ENCODE results near the gene SNX22. TPM values are rescaled to one million over a fixed set of nuclear protein-coding genes. Genes with fewer than 3 reads are reported as not detected.

Gene SNX22
- total RNA-seq, 3 donors from 2014 or later, result 0.48 to 1.5 (median 0.98) TPM

DNA sequence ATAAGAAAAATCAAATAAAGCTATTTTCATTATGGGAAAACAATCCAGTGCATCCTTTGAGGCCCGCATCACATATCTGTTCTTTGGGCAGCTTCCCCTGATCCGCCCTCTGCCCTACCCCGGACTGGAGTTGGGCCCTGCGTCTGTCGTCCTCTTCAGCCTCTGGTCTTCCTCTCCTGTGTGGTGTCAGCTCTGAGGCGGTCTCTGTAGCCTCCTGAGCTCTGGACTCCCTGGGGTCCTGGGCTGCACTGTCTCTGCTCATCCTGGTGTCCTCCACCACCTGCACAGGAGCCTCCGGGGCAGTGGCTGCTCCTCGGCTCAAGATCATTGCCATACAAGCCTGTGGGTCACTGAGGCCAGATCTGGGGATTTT is 7.4 kb upstream of the SNX22 start:
- Histone ChIP-seq H3K4me3 (no peak overlapping the region), H3K27ac (no peak overlapping the region), H3K27me3 (no peaks in the 10 kb centered on the region), H3K9me3 (no peaks in the 10 kb centered on the region), H3K36me3 (no peaks in the 10 kb centered on the region), H3K4me1 (no peaks in the 10 kb centered on the region)
- TF ChIP-seq, protein P1, sequence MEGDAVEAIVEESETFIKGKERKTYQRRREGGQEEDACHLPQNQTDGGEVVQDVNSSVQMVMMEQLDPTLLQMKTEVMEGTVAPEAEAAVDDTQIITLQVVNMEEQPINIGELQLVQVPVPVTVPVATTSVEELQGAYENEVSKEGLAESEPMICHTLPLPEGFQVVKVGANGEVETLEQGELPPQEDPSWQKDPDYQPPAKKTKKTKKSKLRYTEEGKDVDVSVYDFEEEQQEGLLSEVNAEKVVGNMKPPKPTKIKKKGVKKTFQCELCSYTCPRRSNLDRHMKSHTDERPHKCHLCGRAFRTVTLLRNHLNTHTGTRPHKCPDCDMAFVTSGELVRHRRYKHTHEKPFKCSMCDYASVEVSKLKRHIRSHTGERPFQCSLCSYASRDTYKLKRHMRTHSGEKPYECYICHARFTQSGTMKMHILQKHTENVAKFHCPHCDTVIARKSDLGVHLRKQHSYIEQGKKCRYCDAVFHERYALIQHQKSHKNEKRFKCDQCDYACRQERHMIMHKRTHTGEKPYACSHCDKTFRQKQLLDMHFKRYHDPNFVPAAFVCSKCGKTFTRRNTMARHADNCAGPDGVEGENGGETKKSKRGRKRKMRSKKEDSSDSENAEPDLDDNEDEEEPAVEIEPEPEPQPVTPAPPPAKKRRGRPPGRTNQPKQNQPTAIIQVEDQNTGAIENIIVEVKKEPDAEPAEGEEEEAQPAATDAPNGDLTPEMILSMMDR (IDR thresholded peaks at IDR 0.05), result no peak
- TF ChIP-seq POLR2A (IDR thresholded peaks at IDR 0.05), result no peak
- TF ChIP-seq POLR2AphosphoS5 (IDR thresholded peaks at IDR 0.05), result no peak
- no peak for DNase-seq (ENCODE audit: low spot score in 2 of 2)
- intact Hi-C loops (cut with DNase I; ENCODE audit: low total_unique reads), result no loop called here

DNA sequence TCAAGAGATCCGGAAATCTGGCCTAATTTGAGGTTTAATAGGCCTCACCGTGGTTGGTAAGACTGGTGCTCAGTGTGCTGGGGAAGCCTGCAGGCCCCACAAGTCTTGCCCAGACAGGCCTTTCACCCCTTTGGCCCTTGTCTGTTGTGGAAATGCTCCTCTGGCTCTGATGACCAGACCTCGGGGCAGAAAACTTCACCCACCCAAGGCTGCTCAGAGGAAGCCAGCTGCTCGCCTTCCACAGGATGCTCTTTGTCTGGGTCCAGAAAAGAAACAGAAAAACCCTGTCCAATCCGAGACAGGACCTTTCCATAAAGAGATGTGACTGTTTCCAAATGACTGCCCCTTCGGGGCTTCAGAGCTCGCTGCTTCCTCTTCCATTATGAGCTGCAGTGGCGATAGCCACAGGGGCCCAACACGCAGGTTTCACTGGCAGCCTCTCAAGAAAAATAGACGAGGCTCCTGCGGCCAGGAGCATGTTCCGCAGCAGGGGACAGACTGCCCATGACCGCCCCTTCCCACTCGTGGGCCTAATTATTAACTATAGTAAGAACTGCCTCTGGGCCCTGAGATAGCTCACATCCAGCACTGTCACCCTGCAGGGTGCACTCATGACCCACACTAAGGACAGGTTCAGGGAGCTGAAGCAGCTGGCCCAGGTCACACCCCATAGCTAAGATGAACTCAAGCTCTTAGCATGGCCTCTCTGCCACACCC is 6.8 kb upstream of the SNX22 start:
- H3K27me3 ChIP-seq, result no peaks in the 10 kb centered on the region
- no peaks in the 10 kb centered on the region for H3K9me3 ChIP-seq
- TF ChIP-seq POLR2A (IDR thresholded peaks at IDR 0.05) (no peak), POLR2AphosphoS5 (IDR thresholded peaks at IDR 0.05) (no peak)
- TF ChIP-seq, protein P1 (IDR thresholded peaks at IDR 0.05), result no peak
- H3K27ac ChIP-seq, result peak overlapping the region in 1 of 2 donors; percentile 20
- H3K4me1 ChIP-seq, result no peaks in the 10 kb centered on the region
- no peaks in the 10 kb centered on the region for H3K36me3 ChIP-seq
- H3K4me3 ChIP-seq, result no peak overlapping the region
- DNase-seq (ENCODE audit: low spot score in 2 of 2), result no peak
- intact Hi-C loops (cut with DNase I; ENCODE audit: low total_unique reads), result no loop called here

DNA sequence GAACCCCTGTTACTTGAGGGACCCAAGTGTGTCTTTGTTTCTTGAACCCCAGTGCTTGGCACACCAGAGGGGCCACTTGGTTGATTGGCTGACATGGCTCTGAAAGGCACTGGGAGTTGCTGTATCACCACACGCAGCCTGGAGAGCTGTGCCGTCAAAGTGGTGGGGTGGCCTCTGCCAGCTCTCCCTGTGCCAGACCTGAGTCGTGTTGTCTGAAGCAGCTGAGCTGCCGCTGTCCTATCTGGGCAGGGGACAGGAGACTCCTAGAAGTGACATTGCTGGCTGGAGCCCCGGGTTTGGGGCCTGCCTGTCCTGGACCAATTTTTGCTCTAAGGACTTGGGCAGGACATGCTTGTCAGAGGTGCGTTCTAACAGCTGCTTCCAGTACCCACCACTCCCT is 5.5 kb upstream of the SNX22 start:
- TF ChIP-seq POLR2AphosphoS5 (IDR thresholded peaks at IDR 0.05) (no peak), POLR2A (IDR thresholded peaks at IDR 0.05) (no peak)
- TF ChIP-seq, protein P1 (IDR thresholded peaks at IDR 0.05), result no peak
- Histone ChIP-seq H3K9me3 (no peaks in the 10 kb centered on the region), H3K4me1 (no peaks in the 10 kb centered on the region), H3K4me3 (no peak overlapping the region), H3K36me3 (no peaks in the 10 kb centered on the region), H3K27ac (no peak overlapping the region), H3K27me3 (no peaks in the 10 kb centered on the region)
- intact Hi-C loops (cut with DNase I; ENCODE audit: low total_unique reads), result no loop called here
- DNase-seq (ENCODE audit: low spot score in 2 of 2), result no peak

DNA sequence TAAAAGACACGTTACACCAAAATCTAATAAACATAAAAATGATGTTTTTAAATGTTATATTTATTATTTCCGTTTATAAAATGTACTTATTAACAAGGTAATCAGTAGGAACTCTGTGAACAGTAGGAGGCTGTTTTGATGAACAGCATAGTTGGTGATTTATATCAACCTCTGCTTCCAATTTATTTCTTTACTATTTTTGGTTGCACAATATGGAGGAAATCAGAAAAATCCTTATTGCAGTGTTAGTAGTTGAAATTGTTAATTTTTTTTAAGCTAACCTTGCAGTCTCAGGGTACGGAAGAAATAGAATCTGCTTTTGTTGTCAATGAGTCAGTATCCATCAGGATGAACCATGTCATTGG is 5.0 kb upstream of the SNX22 start:
- intact Hi-C loops (cut with DNase I; ENCODE audit: low total_unique reads), result no loop called here
- Histone ChIP-seq H3K27ac (no peak overlapping the region), H3K4me1 (no peaks in the 10 kb centered on the region), H3K27me3 (no peaks in the 10 kb centered on the region), H3K9me3 (no peaks in the 10 kb centered on the region), H3K4me3 (no peak overlapping the region), H3K36me3 (no peaks in the 10 kb centered on the region)
- no peak for DNase-seq (ENCODE audit: low spot score in 2 of 2)
- TF ChIP-seq, protein P1 (IDR thresholded peaks at IDR 0.05), result no peak

DNA sequence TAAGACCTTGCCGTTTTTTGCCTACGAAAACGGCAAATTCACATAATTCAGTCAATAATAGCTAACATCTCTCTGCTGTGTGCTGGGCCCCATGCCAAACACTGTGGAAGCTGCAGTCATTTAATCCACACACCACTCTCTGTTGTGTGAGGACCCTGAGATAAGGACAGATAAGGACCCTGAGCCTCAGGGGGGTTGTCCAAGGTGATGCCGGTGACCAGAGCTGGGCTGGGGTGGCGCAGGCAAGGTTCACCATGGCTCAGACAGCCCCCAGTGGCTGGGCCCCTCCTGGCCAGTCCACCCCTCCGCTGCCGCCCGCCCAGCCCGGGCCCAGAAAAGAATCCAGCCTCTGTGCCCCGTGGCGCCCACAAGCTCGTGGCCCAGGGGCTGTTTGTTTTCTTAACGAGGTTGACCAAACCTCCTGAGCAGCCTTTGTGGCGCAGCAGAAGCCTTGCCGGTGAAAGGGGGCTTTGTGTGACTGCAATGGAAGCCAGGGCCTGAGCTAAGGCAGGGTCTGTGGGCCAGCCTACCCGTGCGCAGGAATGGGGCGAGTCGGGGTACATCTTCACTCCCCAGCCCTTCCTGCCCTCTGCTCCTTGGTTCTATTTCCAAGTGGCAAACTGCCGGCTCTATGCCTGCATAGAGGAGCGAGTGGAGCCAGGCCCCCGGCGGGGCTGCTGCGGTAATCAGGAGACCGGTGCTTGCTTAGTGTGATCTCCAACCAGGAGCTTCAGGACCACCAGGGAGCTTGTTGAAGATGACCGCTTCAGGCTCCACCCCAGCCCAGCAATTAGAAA is 4.4 kb upstream of the SNX22 start:
- no peak for DNase-seq (ENCODE audit: low spot score in 2 of 2)
- intact Hi-C loops (cut with DNase I; ENCODE audit: low total_unique reads), result no loop called here
- TF ChIP-seq POLR2AphosphoS5 (IDR thresholded peaks at IDR 0.05), result no peak
- TF ChIP-seq, protein P1 (IDR thresholded peaks at IDR 0.05), result no peak
- TF ChIP-seq POLR2A (IDR thresholded peaks at IDR 0.05), result no peak

More for the DNA sequence above, 4.4 kb upstream of the SNX22 start:
- H3K4me3 ChIP-seq, result no peak overlapping the region
- H3K36me3 ChIP-seq, result no peaks in the 10 kb centered on the region
- peaks cover 0 to 4% of the 10 kb centered on the region in 2 donors for H3K27me3 ChIP-seq
- H3K4me1 ChIP-seq, result peaks cover 0 to 2% of the 10 kb centered on the region in 2 donors
- H3K27ac ChIP-seq, result no peak overlapping the region
- H3K9me3 ChIP-seq, result no peaks in the 10 kb centered on the region

All from breast epithelium (tissue), 4 donors.